Large intestine (tissue), 3 donors: Measurements from ENCODE around the gene CPLANE2. TPM values are rescaled to one million over a fixed set of nuclear protein-coding genes. Genes with fewer than 3 reads are reported as not detected.
"Not testable (repeated sequence)": the region's sequence is repeated elsewhere in the genome, so short reads cannot be mapped to it uniquely, and the experiment has no call there.

ENCODE experiments used
- DNase-seq, 2 donors: peaks; one replicate each; pipeline versions ENCODE4 v3.0.0 to v3.0.0-alpha.2; 2013
- H3K27ac ChIP-seq: one replicate; pipeline ENCODE4 v1.5.1; 2013; ENCODE audit warnings: low read length
- H3K27me3 ChIP-seq: 2 replicates; pipeline ENCODE4 v1.6.1; 2013; ENCODE audit warnings: low read length; ENCODE audit not compliant: control insufficient read depth, insufficient read depth
- H3K36me3 ChIP-seq: 2 replicates; pipeline ENCODE4 v1.6.1; 2013; ENCODE audit warnings: low read length; ENCODE audit not compliant: control insufficient read depth, insufficient read depth
- H3K4me1 ChIP-seq: one replicate; pipeline ENCODE4 v1.6.1; 2013; ENCODE audit warnings: low read length; ENCODE audit not compliant: control insufficient read depth, insufficient read depth
- H3K4me3 ChIP-seq: one replicate; pipeline ENCODE4 v1.5.1; 2013; ENCODE audit warnings: low read length
- H3K9me3 ChIP-seq: one replicate; pipeline ENCODE4 v1.6.1; 2013; ENCODE audit warnings: mild to moderate bottlenecking, low read depth, low read length, moderate library complexity; ENCODE audit not compliant: control insufficient read depth
- WGBS: methylation state at CpG from one replicate; pipeline ENCODE4 v1.1.5; 2013; ENCODE audit warnings: low lambda C conversion rate; ENCODE audit not compliant: insufficient coverage; 5-methylcytosine and 5-hydroxymethylcytosine counted together
- polyA plus RNA-seq: library from polyadenylated mRNA; unstranded; fragments of 120-200 nt; gene quantifications from one replicate; pipeline ENCODE4 v1.2.1, GENCODE V29; 2013

Gene CPLANE2
- polyA plus RNA-seq, 1 donor: 6.2 TPM

DNA sequence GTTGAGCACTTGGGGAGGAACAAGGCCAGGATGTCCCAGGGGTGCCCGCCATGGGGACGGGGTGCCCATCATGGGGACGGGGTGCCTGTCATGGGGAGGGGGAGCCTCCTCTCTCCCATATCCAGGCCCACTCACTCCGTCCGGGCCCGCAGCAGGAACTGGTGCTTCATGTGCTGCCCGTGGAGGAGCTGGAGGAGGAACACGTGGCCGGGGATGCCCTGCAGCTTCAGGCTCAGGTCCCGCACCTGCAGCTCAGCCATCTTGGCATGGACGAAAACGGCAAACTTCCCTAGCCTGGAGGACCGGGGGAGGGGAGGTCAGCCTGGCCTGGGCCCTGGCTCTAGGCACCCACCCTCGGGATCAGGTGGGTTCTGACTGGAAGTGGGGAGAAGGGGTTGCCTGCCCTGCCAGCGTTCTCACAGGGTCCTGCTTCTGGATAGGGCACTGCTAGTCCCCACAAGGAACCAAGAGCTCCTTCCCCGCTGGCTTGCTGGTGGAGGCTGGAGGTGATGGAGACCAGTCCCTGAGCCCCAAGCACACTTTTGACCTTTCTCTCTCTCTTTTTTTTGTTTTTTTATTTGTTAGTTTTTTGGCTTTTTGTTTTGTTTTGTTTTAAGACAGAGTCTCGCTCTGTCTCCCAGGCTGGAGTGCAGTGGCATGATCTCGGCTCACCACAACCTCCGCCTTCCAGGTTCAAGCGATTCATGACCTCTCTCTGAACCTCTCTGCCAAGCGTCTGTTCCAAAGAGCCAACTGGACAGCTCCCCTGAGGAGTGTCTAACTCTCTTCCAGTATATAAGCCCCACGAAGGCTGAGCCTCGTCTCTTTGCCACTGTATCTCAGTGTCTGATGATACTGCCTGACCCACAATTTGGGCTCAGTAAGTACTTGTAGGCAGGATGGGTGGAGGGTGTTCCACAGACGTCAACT lies 34.4 kb downstream of the CPLANE2 start:
- no peaks in the 10 kb centered on the region for H3K27me3 ChIP-seq
- no peak overlapping the region for H3K27ac ChIP-seq
- H3K4me1 ChIP-seq: peaks cover 10% of the 10 kb centered on the region
- WGBS: no CpG with 5 or more reads among the region's 24 CpGs
- peaks cover 14% of the 10 kb centered on the region for H3K36me3 ChIP-seq
- no peaks in the 10 kb centered on the region for H3K9me3 ChIP-seq
- H3K4me3 ChIP-seq: no peak overlapping the region
- DNase-seq: no peak

- peaks cover 12% of the 10 kb centered on the region for H3K36me3 ChIP-seq
These were observed 37.3 kb downstream of the CPLANE2 start for GRCh38 chr1:16199700-16200099.

GRCh38 chr1:16199157-16199501 lies 37.9 kb downstream of the CPLANE2 start:
- Histone ChIP-seq H3K4me1 (no peaks in the 10 kb centered on the region), H3K4me3 (no peak overlapping the region), H3K27ac (no peak overlapping the region), H3K9me3 (no peaks in the 10 kb centered on the region), H3K27me3 (no peaks in the 10 kb centered on the region), H3K36me3 (peaks cover 8% of the 10 kb centered on the region)
- no CpG with 5 or more reads among the region's 1 CpG for WGBS
- DNase-seq: no peak

More at GRCh38 chr1:16199700-16200099, 37.3 kb downstream of the CPLANE2 start:
- WGBS: 83% methylated on average over 3 of the region's 4 CpGs
- no peak overlapping the region for H3K4me3 ChIP-seq
- H3K4me1 ChIP-seq: no peaks in the 10 kb centered on the region
- no peaks in the 10 kb centered on the region for H3K9me3 ChIP-seq
- no peak for DNase-seq
- no peaks in the 10 kb centered on the region for H3K27me3 ChIP-seq
- H3K27ac ChIP-seq: no peak overlapping the region

- no peak for DNase-seq
- Histone ChIP-seq H3K4me3 (no peak overlapping the region), H3K27me3 (no peaks in the 10 kb centered on the region)
These were observed 38.4 kb downstream of the CPLANE2 start for GRCh38 chr1:16198444-16199156.

GRCh38 chr1:16196874-16197273 lies 40.1 kb downstream of the CPLANE2 start:
- no CpG with 5 or more reads among the region's 3 CpGs for WGBS
- H3K4me3 ChIP-seq: no peak overlapping the region
- no peaks in the 10 kb centered on the region for H3K9me3 ChIP-seq
- no peak for DNase-seq
- H3K27me3 ChIP-seq: no peaks in the 10 kb centered on the region
- no peaks in the 10 kb centered on the region for H3K4me1 ChIP-seq
- H3K27ac ChIP-seq: no peak overlapping the region
- H3K36me3 ChIP-seq: peaks cover 8% of the 10 kb centered on the region

More at GRCh38 chr1:16198444-16199156, 38.4 kb downstream of the CPLANE2 start:
- no peaks in the 10 kb centered on the region for H3K9me3 ChIP-seq
- no peak overlapping the region for H3K27ac ChIP-seq
- WGBS: no CpG with 5 or more reads among the region's 8 CpGs
- H3K4me1 ChIP-seq: no peaks in the 10 kb centered on the region
- H3K36me3 ChIP-seq: peaks cover 8% of the 10 kb centered on the region

- WGBS: no CpG with 5 or more reads among the region's 4 CpGs
- not testable (repeated sequence) for H3K36me3 ChIP-seq, H3K4me3 ChIP-seq, H3K27ac ChIP-seq, H3K4me1 ChIP-seq, DNase-seq, H3K9me3 ChIP-seq, H3K27me3 ChIP-seq
These were observed 40.8 kb downstream of the CPLANE2 start for GRCh38 chr1:16196139-16196538.

DNA sequence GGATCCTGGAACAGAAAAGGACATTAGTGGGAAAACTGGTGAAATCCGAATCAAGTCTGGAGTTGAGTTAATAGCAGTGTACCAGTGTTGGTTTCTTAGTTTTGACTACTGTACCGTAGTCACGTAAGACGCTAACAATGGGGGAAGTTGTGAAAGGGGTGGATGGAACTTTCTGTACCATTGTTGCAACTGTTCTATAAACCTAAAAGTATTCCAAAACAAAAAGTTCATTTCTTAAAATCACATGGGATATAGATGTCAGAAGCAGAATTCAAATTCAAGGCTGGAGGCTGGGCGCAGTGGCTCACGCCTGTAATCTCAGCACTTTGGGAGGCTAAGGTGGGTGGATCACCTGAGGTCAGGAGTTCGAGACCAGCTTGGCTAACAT lies 41.5 kb downstream of the CPLANE2 start:
- Histone ChIP-seq H3K4me1 (no peaks in the 10 kb centered on the region), H3K27ac (no peak overlapping the region), H3K4me3 (no peak overlapping the region), H3K36me3 (peaks cover 3% of the 10 kb centered on the region), H3K27me3 (no peaks in the 10 kb centered on the region), H3K9me3 (no peaks in the 10 kb centered on the region)
- DNase-seq: no peak
- WGBS: no CpG with 5 or more reads among the region's 7 CpGs

GRCh38 chr1:16191916-16192546 lies 45.0 kb downstream of the CPLANE2 start:
- peaks cover 14% of the 10 kb centered on the region for H3K4me1 ChIP-seq
- no peak overlapping the region for H3K4me3 ChIP-seq
- no peaks in the 10 kb centered on the region for H3K9me3 ChIP-seq
- no peak overlapping the region for H3K27ac ChIP-seq
- no peak for DNase-seq
- H3K27me3 ChIP-seq: no peaks in the 10 kb centered on the region
- no peaks in the 10 kb centered on the region for H3K36me3 ChIP-seq
- WGBS: 80% methylated on average over 1 of the region's 6 CpGs

- H3K4me3 ChIP-seq: no peak overlapping the region
- H3K36me3 ChIP-seq: no peaks in the 10 kb centered on the region
- peaks cover 14% of the 10 kb centered on the region for H3K4me1 ChIP-seq
- no peaks in the 10 kb centered on the region for H3K9me3 ChIP-seq
- no peak overlapping the region for H3K27ac ChIP-seq
- no CpG with 5 or more reads among the region's 1 CpG for WGBS
- no peaks in the 10 kb centered on the region for H3K27me3 ChIP-seq
- DNase-seq: no peak
These were observed 45.7 kb downstream of the CPLANE2 start for GRCh38 chr1:16191309-16191708.

DNA sequence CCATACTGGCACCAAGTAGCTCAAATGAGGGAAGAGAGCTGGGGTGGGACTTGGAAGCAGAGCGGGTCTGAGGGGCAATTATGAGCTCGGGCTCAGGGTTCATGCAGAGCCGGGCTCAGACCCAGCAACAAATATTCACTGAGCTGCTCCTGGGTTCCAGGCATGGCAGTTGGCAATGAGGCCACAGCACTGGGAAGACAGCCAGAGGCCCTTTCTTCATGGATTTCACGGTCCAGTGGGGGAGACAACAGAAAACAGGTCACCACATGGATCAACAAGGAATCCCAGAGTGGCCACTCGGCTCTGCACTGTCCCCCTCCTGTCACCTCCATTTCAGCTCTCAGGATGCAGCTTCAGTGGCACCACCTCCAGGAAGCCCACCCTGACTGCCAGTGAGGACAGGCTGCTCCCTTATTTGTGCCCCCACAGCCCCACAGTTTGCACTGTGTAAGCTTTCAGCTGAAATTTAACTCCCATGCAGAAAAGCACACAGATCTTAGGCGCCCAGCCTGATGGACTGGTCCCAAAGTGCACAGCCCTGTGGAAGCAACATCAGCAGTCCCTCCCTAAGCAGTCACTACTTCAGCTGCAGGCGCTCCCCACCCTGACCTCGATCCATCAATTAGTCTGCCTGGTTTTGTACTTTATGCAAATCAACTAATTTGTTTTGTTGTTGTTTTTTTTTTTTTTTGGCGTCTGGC lies 46.9 kb downstream of the CPLANE2 start:
- Histone ChIP-seq H3K27me3 (no peaks in the 10 kb centered on the region), H3K4me1 (peaks cover 14% of the 10 kb centered on the region), H3K9me3 (no peaks in the 10 kb centered on the region), H3K4me3 (no peak overlapping the region), H3K36me3 (no peaks in the 10 kb centered on the region), H3K27ac (no peak overlapping the region)
- DNase-seq: no peak
- WGBS: no CpG with 5 or more reads among the region's 9 CpGs
